NCI-H510A treated with DMSO at 0.1 percent for 48 hours (cell line): ENCODE results near the gene TXNL4A.

ENCODE experiments used
- DNase-seq: peaks from one replicate; lab custom pipeline; 2025; lab: John Stamatoyannopoulos, UW

Gene TXNL4A

DNA sequence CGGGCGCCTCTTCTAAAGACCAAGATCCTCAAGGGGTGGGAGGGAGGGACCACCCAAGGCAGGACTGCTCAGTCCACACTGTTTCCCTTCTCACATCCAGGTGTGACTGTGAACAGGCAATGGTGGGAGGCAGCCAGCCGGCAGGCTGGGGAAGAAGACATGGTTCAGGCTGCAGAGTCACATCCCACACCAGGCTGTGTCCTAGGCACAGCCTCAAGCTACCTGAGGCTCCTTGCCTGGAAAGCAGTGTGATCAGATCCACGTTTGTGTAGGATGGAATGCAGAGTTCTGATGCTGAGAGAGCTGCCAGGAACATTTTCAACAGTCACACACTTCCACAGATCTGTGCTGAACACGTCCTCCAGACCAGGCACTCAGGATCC lies 53.3 kb downstream of the TXNL4A start:
- DNase-seq = no peak

DNA sequence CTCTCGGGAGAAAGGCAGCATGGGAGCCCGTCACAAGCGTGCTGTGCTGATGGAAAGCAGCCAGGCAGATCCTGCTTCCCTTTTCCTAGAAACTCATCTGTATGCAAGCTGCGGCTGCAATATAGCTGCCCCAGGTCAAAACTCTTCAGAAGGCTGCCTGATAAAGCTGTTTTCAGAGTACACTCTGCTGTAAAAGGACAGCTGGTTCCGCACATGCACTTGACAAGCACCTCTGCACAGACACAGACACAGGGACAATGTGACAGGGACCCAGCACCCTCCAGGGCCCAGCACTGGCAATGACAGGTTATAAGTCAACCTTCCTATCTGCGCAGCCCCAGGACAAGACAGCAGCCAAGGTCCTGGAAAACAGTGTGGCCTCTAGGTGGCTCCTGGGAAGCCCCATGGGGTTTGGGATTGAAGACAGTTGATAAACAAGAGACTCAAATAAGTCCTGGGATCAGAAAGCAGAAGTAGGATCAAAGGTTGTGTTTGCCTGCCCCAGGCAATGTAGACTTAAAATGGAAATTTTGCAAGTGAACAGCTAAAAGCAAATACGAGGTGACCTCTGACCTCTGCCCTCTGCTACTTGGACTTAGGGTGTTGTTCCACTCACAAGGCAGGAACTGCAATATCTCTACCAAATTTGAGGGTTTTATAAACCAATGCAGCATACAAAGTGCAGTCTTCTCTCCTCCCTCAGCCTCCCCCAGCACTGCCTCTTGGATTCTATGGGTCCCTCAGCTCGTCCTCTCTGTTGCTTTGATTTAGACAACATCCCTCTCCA lies 53.9 kb downstream of the TXNL4A start:
- DNase-seq = no peak

DNA sequence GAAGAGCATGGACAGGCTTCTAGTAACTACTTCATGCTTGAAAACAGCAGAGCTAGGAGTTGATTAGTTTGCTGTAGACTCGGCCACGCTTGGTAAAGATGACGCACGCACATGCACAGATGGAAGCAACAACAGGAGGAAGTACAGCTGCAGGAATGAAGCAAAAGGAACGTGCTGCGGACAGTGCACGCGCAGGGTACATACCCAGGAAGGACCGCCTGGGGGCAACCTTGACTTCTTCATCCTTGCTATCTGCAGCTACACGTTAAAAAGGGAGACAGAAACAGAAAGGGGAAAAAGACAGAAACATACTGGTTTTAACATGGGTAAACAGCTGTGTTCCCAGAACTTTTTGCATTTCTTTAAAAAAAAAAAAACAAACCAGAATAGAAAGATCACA lies 54.6 kb downstream of the TXNL4A start:
- no peak for DNase-seq

DNA sequence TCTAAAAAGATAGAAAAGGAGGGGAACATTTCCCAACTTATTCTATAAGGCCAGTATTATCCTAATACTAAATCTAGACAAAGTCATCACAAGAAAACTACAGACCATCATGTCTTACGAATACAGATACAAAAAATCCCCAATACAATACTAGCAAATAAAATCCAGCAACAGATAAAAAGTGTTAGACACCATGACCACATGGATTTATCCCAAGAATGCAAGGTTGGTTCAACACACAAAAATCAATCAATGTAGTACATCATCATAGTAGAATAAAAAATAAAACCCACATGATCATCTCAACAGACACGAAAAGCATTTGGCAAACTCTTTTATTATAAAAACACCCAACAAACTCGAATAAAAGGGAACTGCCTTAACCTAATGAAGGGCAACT lies 55.5 kb downstream of the TXNL4A start:
- no peak for DNase-seq

DNA sequence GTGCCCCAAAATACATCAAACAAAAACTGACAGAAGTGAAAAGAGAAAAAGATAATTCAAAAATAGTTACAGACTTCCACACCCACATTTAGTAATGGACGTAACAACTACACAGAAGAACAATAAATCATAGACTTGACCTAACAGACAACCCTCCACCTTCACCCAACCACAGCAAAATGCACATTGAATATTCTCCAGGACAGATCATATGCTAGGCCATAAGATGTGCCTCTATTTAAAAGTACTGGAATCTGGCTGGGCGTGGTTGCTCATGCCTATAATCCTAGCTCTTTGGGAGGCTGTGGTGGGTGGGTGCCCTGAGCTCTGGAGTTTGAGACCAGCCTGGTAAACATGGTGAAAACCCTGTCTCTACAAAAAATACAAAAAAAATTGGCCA lies 56.9 kb downstream of the TXNL4A start:
- no peak for DNase-seq

DNA sequence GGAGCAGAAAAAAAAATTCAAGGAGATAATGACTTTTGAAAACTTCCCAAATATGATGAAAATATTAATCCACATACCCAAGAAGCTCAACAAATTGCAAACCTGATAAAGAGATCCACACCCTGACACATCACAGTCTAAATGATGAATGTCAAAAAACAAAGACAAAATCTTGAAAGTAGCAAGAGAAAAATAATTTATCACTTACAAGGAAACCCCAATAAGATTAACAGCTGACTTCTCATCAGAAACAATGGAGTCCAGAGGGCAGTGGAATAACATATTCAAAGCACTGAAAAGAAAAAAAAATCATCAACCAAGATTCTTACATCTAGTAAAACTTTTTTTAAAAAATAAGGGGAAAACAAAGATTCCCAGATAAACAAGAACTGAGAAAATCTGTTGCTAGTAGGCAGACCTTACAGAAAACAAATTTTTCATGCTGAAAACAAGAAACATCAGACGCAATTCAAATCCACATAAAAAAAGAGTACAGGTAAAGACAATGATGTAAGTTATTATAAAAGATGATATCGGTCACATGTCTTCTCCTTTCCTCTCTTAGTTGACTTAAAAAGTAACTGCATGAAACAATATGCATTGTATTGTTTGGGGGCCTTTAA lies 58.2 kb downstream of the TXNL4A start:
- no peak for DNase-seq

DNA sequence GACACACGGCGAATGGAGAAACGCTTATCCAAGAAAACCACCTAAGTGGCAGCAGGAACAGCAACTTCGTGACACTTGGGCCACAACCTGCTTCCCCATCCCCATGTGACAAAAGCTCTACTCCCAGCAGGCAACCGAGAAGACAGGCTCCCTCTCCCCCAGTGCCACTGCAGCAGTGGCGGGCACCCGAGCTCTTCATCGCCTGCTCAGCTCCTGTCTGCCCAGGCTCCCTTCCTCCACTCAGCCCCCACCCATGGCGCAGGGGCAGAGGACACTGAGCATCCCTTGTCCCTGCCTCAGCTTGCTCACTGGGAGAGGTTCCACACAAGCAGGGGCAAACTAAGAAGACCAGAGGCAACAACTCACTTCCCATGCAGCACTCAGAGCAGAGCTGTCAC lies 59.8 kb downstream of the TXNL4A start:
- no peak for DNase-seq

DNA sequence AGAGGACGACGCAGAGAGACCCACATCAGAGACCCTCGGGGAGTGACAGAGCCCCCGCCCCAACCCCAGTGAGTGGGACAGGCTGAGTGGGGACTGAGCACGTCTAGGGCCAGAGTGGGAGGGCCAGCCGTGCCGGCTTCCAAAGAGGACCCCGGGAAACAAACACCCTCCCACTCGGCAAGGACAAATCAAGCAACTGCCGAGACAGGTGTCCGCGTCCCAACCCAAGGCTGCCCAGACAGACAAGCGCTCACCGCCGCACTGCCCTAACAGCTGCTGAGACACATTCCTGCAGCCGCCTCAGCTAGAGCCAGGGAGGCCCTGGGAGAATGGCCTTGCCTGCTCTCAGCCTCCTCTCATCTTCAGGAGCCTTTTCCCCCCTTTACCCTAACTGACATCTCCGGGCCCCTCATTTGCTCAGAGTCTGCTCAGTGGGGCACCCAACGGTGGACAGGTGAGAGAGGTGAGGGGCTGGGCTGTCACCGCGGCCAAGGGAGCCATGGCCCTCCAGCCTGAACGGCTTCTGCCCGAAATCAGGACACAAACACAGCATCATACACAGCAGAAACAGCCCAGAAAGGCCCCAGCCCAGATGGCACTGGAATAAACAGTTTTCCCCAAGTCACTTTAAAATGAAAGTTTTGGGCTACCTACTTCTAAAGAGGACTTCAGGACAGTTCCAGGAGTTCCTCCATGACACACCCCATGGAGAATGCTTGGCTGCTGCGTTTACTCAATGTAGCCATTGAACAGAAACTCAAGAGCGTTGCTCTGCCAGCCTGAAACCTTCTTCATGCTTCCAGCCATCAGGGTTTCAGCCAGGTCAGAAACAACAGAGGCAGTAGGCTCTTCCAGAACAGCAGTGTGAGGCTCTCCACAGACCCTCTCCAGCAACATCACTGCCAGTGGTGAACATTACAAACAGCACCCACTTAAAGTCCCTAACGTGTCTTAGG lies 60.5 kb downstream of the TXNL4A start:
- DNase-seq = no peak

DNA sequence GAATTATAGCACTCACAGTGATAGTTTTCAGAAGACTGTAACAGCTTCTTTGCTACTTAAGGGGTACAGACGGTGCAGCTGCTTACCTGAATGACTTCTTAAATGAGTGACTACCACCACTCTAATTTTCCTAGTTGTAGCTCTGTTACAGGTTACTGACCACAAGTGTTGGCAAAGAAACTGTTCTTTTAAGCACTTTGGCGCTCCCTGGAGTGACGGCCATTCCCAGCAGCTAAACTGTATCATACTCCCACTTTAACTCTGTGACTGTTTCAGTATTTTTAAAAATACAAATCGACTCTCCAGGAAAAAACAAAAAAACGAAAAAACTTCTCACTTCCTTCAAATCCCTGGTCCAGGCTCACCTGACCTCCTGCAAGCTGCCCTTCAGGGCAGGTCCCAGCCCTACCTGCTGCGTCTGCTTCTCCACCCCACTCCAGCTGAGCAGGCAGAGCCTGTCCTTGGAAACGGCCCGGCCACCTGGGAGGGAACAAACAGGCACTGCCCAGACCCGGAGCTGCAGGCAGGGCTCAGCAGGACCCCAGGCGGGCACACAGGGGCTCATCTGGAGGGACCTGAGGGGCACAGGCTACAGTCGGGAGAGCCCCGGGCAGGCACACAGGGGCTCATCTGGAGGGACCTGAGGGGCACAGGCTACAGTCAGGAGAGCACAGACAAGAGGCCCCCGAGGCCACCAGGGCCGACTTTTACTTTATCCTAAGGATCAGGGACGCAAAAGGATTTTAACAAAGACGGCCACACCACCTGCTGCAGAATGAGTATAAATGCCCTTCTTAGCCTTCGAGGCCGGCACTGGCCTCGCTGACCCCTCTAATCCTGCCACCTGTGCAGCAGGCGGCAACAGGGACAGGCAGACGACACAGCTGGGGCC lies 61.4 kb downstream of the TXNL4A start:
- no peak for DNase-seq

DNA sequence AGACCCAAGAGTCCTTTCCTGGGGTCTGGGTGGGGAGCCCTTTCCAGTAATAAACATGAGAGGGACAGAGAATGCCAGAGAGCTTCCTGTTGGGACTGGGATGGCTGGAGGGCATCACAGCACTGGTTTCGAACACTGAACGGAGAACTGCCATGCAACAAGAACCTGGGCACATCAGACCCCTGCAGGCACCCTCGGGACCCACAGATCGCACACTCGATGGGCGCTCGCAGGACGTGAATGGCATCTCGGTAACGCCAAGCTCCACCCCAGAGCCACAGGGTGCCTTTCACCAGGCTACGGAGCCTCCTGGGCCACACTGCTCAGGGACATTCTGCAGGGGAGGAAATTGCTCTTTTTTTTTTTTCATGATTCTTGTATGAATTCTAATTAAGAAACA lies 62.1 kb downstream of the TXNL4A start:
- DNase-seq = no peak

DNA sequence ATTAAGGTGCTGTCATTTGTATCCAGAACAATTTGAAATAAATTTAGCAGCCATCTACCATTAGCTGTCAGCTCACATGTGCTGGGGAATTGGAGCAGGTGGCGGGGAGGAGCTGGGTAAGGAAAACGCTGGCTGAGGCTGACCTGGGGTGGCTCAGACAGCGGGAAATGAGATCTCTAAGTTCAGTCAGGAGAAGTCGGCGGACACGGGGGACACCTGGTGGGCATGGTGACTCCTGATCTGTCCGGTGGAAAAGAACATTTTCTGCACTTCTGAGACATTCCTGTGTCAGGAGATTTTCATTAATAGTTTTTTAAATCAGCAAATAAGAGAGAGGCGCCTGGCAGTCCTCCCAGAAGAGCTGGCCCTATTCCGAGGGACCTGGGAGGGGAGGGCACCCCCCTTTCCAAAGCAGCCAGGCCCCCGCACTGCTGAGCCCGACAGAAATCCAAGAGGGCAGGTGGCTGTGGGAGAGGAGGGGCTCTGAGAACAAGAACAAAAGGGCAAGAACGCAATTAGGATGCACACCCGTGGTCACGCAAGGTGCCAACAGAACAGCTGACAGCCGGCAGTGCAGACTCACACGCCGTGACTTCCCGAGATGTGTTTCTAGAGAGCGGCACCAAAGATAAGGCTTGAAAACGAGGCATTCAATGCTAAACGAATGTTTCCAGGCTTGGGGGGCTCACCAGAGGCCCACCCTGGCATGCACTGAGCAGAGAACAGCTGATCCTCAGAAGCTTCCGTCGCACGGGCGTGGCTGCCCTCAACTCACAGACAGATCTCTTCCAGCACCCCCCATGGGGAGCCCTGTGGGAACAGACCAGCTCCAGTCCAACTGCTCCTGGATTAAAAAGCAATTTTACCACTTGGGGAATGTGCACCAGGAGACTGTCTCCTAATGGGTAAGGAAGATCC lies 63.3 kb downstream of the TXNL4A start:
- no peak for DNase-seq

DNA sequence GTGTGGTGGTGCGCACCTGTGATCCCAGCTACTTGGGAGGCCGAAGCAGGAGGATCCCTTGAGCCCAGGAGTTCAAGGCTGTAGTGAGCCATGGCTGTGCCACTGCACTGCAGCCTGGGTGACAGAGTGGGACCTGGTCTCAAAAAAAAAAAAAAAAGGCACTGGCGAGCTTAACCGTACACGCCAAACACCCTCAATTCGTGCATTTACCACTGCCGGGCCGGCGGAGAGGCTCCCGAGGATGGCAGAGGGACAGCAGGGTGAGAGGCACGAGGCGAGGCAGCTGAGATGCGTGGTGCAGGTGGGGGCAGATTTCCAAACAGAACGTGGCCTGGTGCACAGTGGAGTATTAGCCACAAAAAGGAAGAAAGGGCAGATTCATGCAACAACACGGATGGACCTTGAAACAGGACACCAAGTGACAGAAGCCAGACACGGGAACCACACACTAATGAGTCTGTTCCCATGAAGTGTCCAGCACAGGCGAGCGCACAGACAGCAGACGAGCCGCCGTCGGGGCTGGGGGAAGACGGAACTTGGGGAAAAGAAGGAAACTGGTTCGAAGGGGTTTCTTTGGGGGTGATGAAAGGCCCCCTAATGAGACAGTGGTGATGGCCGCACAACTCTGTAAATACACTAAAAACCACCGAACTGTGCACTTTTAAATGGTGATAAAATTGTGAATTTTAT lies 64.3 kb downstream of the TXNL4A start:
- no peak for DNase-seq

DNA sequence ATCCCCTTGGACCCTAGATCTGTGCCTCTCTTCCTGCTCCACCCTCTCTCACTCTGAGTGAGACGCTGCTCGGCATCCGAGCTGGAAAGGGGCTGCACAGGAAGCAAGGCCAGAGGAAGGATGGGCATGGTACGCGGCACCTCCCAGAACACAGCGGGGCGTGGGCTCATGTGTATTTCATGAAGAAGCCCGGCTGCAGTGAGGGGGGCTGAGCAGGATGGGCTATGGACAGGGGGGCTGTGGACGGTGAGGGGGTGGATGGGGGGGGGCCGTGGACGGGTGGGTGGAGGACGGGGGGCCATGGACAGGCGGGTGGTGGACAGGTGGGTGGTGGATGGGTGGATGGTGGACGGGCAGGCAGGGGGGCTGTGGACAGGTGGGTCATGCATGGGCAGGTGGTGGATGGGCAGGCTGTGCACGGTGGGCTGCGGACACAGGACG lies 65.4 kb downstream of the TXNL4A start:
- DNase-seq = no peak

DNA sequence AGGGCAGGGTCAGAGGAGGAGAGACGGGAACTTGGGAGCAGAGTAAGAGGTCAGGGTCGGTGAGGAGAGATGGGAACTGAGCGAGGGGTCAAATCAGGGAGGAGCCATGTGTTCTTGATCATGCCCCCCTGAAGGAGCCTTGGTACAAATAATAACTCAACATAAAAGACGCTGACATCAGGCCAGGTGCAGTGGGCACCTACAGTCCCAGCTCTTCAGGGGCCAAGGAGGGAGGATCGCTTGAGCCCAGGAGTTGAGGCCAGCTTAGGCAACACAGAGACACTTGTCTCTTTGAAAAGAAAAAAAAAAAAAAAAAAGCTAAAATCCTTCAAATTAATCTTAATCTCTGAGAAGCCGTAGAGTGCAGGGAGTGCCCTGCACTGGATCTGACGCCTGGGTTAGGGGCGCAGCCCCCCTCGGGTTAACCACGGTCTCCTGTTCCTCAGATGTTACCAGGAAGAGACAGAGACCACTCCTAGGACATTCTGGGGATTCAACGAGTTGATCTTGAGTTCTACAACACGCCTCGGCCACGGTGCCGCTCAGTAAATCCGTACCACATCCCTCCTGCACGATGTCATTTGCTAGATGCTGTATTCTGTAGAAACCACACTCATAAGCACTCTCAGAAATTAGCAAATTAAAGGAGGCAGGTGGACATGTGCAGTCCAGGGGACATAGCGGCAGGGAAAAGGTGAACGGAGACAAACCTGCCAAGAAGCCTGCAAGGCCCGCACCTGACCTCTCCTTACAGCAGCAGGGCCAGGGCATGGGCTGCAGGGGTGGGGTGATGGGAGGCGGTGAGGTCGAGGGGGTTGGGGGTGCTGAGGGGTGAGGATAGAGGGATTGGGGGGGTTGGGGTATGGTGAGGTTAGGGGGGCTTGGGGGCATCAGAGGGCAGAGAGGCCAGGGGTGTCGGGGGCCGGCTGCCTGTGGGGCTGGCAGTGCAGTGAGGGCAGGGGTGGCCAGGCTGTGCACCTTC lies 66.1 kb downstream of the TXNL4A start:
- no peak for DNase-seq
